ENCODE results near the gene ASCC1. TPM values are rescaled to one million over a fixed set of nuclear protein-coding genes. Genes with fewer than 3 reads are reported as not detected.

Gene ASCC1
- total and polyA plus RNA-seq, 2 of the 13 experiments (the other 11 are each of a cell fraction or from before 2014, with no cell fraction given) = 21.6 to 30.1 TPM

GRCh38 chr10:72162978-72163377 lies 53.1 kb downstream of the ASCC1 start:
- 92% methylated on average over 1 of the region's 1 CpG for WGBS (ENCODE audit: low lambda C conversion rate)
- CTCF ChIA-PET (ENCODE audit: low intra/inter-chr PET ratio, low total read pairs) = no interaction called here

More at GRCh38 chr10:72162978-72163377, 53.1 kb downstream of the ASCC1 start:
- TF ChIP-seq TFE3 (CRISPR knock-in tag; IDR thresholded peaks at IDR 0.05) (no peak), ZNF276 (CRISPR knock-in tag; IDR thresholded peaks at IDR 0.05; ENCODE audit: low read depth) (no peak), REPIN1 (CRISPR knock-in tag; IDR thresholded peaks at IDR 0.05; ENCODE audit: borderline replicate concordance, low read depth) (no peak), TBL1XR1 (IDR thresholded peaks at IDR 0.05; ENCODE audit: borderline replicate concordance, low read length, partially characterized antibody) (no peak)
- H3K27ac ChIP-seq (ENCODE audit: extremely low read length, insufficient read depth, low read length) = no peak overlapping the region
- DNase-seq (ENCODE audit: low spot score) = no peak
- no peaks in the 10 kb centered on the region for H3K9me3 ChIP-seq (ENCODE audit: low read length)
- H4K20me1 ChIP-seq (ENCODE audit: insufficient read depth, low read length) = no peaks in the 10 kb centered on the region
- intact Hi-C loops (cut with micrococcal nuclease; ENCODE audit: unreplicated experiment) = no loop called here
- H3K4me3 ChIP-seq (replicated peaks in 1 of 3; ENCODE audit: insufficient read depth in 1 of 3, low read depth in 2 of 3, low read length in 3 of 3) = no peak overlapping the region
- in situ Hi-C loops (cut with HindIII; ENCODE audit: extremely low pct_ligation_motif_present, low pct_unique_long_range_greater_than_20kb) = no loop called here
- H3K27me3 ChIP-seq (ENCODE audit: control insufficient read depth in 1 of 2, insufficient read depth in 2 of 2, low read length in 2 of 2) = no peaks in the 10 kb centered on the region; a peak in 1 of 5 replicates
- peaks cover 1 to 17% of the 10 kb centered on the region in 2 experiments; a peak in 3 of 5 replicates for H3K36me3 ChIP-seq (replicated peaks in 1 of 2; ENCODE audit: control insufficient read depth in 1 of 2, insufficient read depth in 2 of 2, low read length in 2 of 2)
- no peak overlapping the region for H2AFZ ChIP-seq (ENCODE audit: low read length)
- H3K4me1 ChIP-seq (ENCODE audit: insufficient read depth, low read length) = peaks cover 8% of the 10 kb centered on the region; the same call in 1 of the 2 replicates
- no peak for FAIRE-seq
- H3K9ac ChIP-seq (ENCODE audit: insufficient read depth, low read depth, low read length) = no peak overlapping the region
- POLR2A ChIA-PET = no interaction called here
- BruUV-seq (replicated peaks) = no TSS peak
- ATAC-seq = no peak
- H3K4me2 ChIP-seq (ENCODE audit: low read depth, low read length) = no peak overlapping the region
- H3K79me2 ChIP-seq (ENCODE audit: insufficient read depth, low read length) = no peaks in the 10 kb centered on the region

Measured in HepG2 (cell line).